ENCODE results near the gene SLC38A8.

SLC38A8 gene

DNA sequence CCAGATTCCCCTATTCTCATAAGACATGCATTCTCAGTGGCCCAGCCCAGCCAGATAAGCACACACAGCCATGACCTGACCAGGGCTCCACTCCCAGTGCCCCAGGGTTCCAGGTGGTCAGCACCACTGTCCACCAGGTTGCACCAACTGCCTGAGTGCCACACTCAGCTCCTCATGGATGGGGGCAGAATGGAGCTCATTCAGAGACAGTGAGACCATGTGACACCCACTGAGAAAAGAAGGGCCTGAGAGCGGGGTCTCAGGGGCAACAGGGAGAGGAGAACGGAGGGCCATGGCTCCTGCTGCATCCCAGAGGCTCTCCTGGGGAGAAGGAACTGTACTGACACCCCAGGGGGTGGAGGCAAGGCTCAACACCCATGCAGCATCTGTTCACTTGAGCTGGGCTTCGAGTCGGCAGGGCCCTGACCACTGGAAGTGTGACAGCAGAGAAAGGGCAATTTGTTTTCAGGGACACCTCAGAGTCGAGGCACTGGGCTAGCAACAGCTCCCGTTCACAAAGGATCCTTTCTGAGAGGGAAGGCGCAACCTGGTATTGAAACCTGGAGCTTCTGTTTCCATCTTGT, 18.7 kb upstream of the SLC38A8 start:
- FAIRE-seq, result no peak

DNA sequence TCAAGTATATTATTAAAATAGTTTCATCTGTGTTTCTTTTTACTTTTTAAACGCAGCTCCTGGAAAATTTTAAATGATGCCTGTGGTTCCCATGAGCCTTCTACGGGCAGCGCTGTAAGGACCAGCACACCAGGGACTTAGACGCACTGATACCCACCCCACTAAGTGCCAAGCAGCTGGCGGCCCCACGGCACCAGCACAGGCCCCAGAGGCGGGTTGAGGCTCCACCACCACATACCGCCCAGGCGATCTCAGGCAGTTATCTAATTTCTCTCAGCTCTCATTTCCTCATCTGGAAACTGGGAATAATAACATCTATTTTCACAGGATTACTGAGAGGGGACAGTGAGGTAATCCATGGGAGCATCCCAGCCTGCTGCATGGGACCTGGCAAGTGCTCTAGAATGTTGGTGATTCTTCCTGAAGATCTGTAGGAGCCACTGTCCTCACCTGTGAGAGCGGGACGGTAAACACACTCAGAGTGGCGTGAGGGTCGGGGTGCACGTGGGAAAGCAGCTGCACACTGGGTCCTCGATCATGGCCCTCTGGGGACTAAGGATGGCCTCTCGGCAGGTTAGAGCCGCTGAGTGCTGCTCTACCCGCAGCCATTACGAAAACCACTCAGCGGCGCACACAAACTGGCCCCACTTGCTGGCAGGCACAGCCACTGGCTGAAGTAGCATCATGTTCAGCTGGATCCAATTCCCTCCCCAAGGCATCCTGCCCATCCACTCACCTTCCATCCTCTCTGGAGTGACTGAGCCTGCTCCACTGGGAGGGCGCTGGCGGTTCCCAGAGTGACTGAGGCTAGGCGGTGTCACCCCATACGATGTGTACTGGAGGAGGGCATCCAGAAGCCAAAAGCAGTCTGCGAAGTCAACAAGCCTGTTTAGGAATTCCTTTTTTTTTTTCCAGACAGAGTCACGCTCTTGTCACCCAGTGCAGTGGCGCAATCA, 17.6 kb upstream of the SLC38A8 start:
- no peak for TF ChIP-seq TAF1 (IDR thresholded peaks at IDR 0.05; ENCODE audit: low read depth, low read length)
- TF ChIP-seq POLR2AphosphoS5 (IDR thresholded peaks at IDR 0.05; ENCODE audit: low read depth, low read length), result no peak
- TF ChIP-seq PAX5 (IDR thresholded peaks at IDR 0.05; ENCODE audit: insufficient read depth, low read length, severe bottlenecking), result no peak
- no peak for TF ChIP-seq POLR2A (IDR thresholded peaks at IDR 0.05; ENCODE audit: low read depth, low read length)
- no peak for TF ChIP-seq SPI1 (IDR thresholded peaks at IDR 0.05; ENCODE audit: low read depth, low read length)
- TF ChIP-seq POU2F2 (IDR thresholded peaks at IDR 0.05; ENCODE audit: low read depth, low read length), result no peak
- DNase-seq (ENCODE audit: insufficient read length, low spot score) (no peak), FAIRE-seq (no peak)

More for the DNA sequence above, 18.7 kb upstream of the SLC38A8 start:
- DNase-seq (ENCODE audit: insufficient read length, low spot score), result no peak
- TF ChIP-seq POLR2A (IDR thresholded peaks at IDR 0.05; ENCODE audit: low read depth, low read length) (no peak), POU2F2 (IDR thresholded peaks at IDR 0.05; ENCODE audit: low read depth, low read length) (no peak), POLR2AphosphoS5 (IDR thresholded peaks at IDR 0.05; ENCODE audit: low read depth, low read length) (no peak), PAX5 (IDR thresholded peaks at IDR 0.05; ENCODE audit: insufficient read depth, low read length, severe bottlenecking) (no peak), SPI1 (IDR thresholded peaks at IDR 0.05; ENCODE audit: low read depth, low read length) (no peak), TAF1 (IDR thresholded peaks at IDR 0.05; ENCODE audit: low read depth, low read length) (no peak)

DNA sequence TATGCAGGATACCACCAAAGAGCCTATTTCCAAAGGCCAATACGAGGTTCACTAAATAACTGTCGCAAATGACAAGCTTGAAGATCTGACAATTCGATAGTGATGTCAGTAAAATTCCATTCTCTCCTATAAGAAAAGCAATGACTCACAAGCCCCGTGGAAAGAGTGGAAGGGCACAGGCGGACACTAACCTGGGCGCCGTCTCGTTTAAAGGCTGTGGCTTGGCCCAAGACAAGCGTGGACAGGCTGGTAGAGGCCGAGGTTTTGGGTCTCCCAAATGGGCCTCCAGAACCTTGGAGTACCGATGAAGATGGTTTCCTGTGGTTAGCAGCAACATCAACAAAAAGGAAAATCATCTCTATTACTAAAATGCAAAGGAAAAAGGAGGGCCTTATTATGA, 16.5 kb upstream of the SLC38A8 start:
- no peak for TF ChIP-seq SPI1 (IDR thresholded peaks at IDR 0.05; ENCODE audit: low read depth, low read length)
- TF ChIP-seq POU2F2 (IDR thresholded peaks at IDR 0.05; ENCODE audit: low read depth, low read length), result no peak
- TF ChIP-seq TAF1 (IDR thresholded peaks at IDR 0.05; ENCODE audit: low read depth, low read length), result no peak
- no peak for TF ChIP-seq POLR2AphosphoS5 (IDR thresholded peaks at IDR 0.05; ENCODE audit: low read depth, low read length)
- no peak for TF ChIP-seq POLR2A (IDR thresholded peaks at IDR 0.05; ENCODE audit: low read depth, low read length)
- TF ChIP-seq PAX5 (IDR thresholded peaks at IDR 0.05; ENCODE audit: insufficient read depth, low read length, severe bottlenecking), result no peak
- FAIRE-seq, result no peak
- no peak for DNase-seq (ENCODE audit: insufficient read length, low spot score)

DNA sequence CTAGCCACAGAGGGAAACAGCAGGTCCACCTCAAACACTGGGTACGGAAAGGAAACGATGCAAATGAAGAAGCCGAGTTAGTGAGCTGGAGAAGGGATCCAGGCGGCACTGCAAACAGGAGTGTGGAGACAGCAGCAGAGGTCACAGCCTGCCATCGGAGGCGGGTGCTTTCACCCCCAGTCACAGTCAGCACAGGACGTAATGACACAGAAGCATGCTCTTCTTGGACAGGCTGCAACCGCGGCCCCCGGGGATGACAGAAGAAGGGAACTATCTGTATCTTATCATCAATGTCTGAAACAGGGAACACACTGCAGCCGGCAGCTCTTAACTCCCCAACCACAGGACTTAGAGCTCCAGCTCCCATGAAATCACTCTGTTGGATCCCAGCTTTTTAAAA, 16.1 kb upstream of the SLC38A8 start:
- no peak for FAIRE-seq
- TF ChIP-seq POLR2AphosphoS5 (IDR thresholded peaks at IDR 0.05; ENCODE audit: low read depth, low read length), result no peak
- TF ChIP-seq TAF1 (IDR thresholded peaks at IDR 0.05; ENCODE audit: low read depth, low read length), result no peak
- TF ChIP-seq POLR2A (IDR thresholded peaks at IDR 0.05; ENCODE audit: low read depth, low read length), result no peak
- no peak for TF ChIP-seq SPI1 (IDR thresholded peaks at IDR 0.05; ENCODE audit: low read depth, low read length)
- no peak for TF ChIP-seq PAX5 (IDR thresholded peaks at IDR 0.05; ENCODE audit: insufficient read depth, low read length, severe bottlenecking)
- no peak for TF ChIP-seq POU2F2 (IDR thresholded peaks at IDR 0.05; ENCODE audit: low read depth, low read length)
- DNase-seq (ENCODE audit: insufficient read length, low spot score), result no peak

DNA sequence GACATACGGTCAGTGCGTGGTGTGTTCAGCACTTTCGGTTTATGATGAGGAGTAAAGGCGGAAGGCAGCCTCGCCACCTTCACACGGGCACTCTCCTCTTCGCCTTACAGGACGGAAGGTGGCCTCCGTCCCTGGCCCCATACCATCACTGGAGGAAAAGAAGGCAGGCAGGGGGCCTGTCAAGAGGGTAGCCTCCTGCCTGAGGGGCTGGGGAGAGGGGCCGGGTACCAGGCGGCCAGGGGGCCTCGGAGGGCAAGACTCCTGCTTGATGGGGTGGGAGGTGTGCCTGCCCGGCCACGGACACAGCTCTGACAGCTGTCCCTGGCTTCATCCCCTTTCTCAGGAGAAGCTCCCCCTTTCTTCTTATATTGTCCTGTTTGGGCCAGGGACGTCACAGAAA, 15.6 kb upstream of the SLC38A8 start:
- FAIRE-seq, result no peak
- TF ChIP-seq POLR2AphosphoS5 (IDR thresholded peaks at IDR 0.05; ENCODE audit: low read depth, low read length) (no peak), POLR2A (IDR thresholded peaks at IDR 0.05; ENCODE audit: low read depth, low read length) (no peak), PAX5 (IDR thresholded peaks at IDR 0.05; ENCODE audit: insufficient read depth, low read length, severe bottlenecking) (no peak), TAF1 (IDR thresholded peaks at IDR 0.05; ENCODE audit: low read depth, low read length) (no peak), POU2F2 (IDR thresholded peaks at IDR 0.05; ENCODE audit: low read depth, low read length) (no peak), SPI1 (IDR thresholded peaks at IDR 0.05; ENCODE audit: low read depth, low read length) (no peak)
- no peak for DNase-seq (ENCODE audit: insufficient read length, low spot score)

DNA sequence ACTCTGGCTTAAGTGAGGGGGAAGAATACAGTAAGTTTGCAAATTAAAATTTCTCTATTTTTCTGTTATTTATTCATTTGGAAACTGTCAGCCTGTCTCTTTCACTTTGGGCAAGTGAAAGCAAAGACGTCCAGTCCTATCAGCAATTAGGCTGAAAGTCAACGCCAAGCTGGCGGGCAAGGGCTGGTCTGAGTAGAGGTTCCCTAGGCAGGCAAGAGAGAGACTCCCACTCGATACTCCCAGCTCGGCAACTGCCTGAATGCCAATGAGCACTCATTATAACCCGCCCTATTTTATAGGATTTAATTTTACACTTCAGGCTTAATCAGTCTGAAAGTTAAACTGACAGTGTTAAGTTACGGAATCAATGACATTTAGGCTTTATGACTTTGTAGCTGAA, 14.3 kb upstream of the SLC38A8 start:
- TF ChIP-seq POU2F2 (IDR thresholded peaks at IDR 0.05; ENCODE audit: low read depth, low read length), result no peak
- TF ChIP-seq POLR2A (IDR thresholded peaks at IDR 0.05; ENCODE audit: low read depth, low read length), result no peak
- no peak for TF ChIP-seq PAX5 (IDR thresholded peaks at IDR 0.05; ENCODE audit: insufficient read depth, low read length, severe bottlenecking)
- no peak for TF ChIP-seq TAF1 (IDR thresholded peaks at IDR 0.05; ENCODE audit: low read depth, low read length)
- no peak for TF ChIP-seq POLR2AphosphoS5 (IDR thresholded peaks at IDR 0.05; ENCODE audit: low read depth, low read length)
- no peak for TF ChIP-seq SPI1 (IDR thresholded peaks at IDR 0.05; ENCODE audit: low read depth, low read length)
- DNase-seq (ENCODE audit: insufficient read length, low spot score) (no peak), FAIRE-seq (no peak)

DNA sequence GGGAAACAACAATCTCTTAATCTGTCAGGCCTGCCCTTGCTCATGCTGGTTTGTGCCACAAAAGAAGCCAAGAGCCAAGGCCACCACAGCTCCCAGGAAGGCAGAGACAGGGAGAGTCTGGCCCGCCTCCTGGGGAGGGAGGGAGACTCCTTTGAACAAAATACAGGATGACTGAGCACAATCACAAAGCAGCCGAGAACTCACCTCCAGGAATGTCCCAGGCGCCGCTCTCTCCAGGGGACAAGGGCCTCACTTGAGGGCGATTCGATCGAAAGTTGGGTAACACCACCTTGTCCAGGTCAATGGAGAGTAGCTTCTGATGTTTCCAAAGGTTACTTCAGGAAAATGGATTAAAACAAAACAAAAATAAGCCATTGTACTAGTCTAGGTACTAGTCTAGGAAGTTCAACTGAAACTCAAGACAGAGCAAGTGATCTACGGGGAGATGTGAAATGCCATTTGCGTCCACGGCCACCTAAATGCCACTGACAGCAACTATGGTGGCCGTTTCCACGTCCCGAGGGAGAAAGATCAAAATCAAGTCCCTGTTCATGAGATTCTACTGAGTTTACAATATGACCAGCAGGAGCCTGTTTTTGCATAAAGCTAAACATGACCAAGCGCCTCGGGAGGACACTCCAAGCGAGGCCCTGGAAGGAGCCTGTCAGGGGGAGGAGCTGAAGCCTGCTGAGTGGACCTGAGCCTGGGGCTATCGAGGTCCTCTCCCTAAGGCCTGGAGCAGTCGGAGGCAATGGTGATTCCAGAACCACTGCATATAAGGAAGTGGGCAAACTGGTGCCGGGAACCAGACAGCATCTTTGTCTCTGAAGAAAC, 13.4 kb upstream of the SLC38A8 start:
- TF ChIP-seq PAX5 (IDR thresholded peaks at IDR 0.05; ENCODE audit: insufficient read depth, low read length, severe bottlenecking) (no peak), POLR2A (IDR thresholded peaks at IDR 0.05; ENCODE audit: low read depth, low read length) (no peak), TAF1 (IDR thresholded peaks at IDR 0.05; ENCODE audit: low read depth, low read length) (no peak)
- FAIRE-seq (no peak), DNase-seq (ENCODE audit: insufficient read length, low spot score) (no peak)

DNA sequence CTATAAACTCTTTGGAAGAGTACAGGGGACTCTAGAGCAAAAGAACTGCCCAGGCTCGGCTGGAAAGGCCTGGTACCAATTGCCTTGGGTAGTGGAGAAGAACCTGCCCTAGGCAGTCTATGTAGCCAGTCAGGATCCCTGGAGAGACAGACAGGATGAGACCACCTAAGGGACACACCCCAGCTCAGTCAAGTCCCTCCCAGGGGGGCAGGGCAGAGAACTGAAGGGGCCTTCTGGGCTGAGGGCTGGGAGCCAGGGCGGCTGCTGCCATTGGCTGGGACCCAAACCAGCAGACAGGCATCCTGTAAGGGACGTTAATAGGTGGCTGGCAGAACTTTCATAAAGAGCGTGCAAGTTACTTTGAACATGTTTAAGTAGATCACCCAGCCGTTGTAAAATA, 12.8 kb upstream of the SLC38A8 start:
- TF ChIP-seq POLR2AphosphoS5 (IDR thresholded peaks at IDR 0.05; ENCODE audit: low read depth, low read length) (no peak), SPI1 (IDR thresholded peaks at IDR 0.05; ENCODE audit: low read depth, low read length) (no peak), PAX5 (IDR thresholded peaks at IDR 0.05; ENCODE audit: insufficient read depth, low read length, severe bottlenecking) (no peak), POLR2A (IDR thresholded peaks at IDR 0.05; ENCODE audit: low read depth, low read length) (no peak), TAF1 (IDR thresholded peaks at IDR 0.05; ENCODE audit: low read depth, low read length) (no peak), POU2F2 (IDR thresholded peaks at IDR 0.05; ENCODE audit: low read depth, low read length) (no peak)
- no peak for DNase-seq (ENCODE audit: insufficient read length, low spot score)
- no peak for FAIRE-seq

DNA sequence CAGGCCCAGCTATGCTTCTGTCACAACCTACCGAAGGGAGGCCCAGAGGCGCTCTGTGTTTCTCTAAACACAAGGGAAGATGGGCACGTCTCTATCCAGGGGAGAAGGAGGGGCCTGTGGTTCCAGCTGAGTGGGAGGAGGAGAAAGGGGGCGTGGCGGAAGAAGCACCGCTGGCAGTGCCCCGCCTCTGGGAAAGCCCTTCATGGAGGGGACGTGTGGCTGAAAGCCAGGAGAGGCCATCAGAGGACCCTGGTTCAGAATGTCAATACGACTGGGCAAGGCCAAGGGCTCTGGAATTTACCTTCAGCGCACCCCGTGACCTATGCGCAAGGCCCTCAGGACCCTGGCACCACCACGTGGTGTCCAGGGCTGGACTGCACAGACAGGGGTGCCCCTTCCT, 12.3 kb upstream of the SLC38A8 start:
- no peak for DNase-seq (ENCODE audit: insufficient read length, low spot score)
- TF ChIP-seq SPI1 (IDR thresholded peaks at IDR 0.05; ENCODE audit: low read depth, low read length) (no peak), PAX5 (IDR thresholded peaks at IDR 0.05; ENCODE audit: insufficient read depth, low read length, severe bottlenecking) (no peak), POU2F2 (IDR thresholded peaks at IDR 0.05; ENCODE audit: low read depth, low read length) (no peak), TAF1 (IDR thresholded peaks at IDR 0.05; ENCODE audit: low read depth, low read length) (no peak), POLR2AphosphoS5 (IDR thresholded peaks at IDR 0.05; ENCODE audit: low read depth, low read length) (no peak), POLR2A (IDR thresholded peaks at IDR 0.05; ENCODE audit: low read depth, low read length) (no peak)
- no peak for FAIRE-seq

Measured in GM12891 (cell line).